Sigmoid colon (tissue), 7 donors: Measurements from ENCODE around the gene GMDS. TPM values are rescaled to one million over a fixed set of nuclear protein-coding genes. Genes with fewer than 3 reads are reported as not detected.

Experiments used
- DNase-seq: peaks from one replicate; pipeline ENCODE4 v3.0.0-alpha.2; 2019
- H3K27ac ChIP-seq, 4 donors: fragments of 200-600 bp; sonication (generic); one replicate each; pipeline ENCODE4 v1.5.1; 2016 to 2019; ENCODE audit warnings: mild to moderate bottlenecking in 1 of 4
- H3K27me3 ChIP-seq, 3 donors: fragments of 200-600 bp; sonication (generic); one replicate each; pipeline ENCODE4 v1.5.1; 2019; ENCODE audit warnings: mild to moderate bottlenecking in 1 of 3
- H3K36me3 ChIP-seq, 4 donors: fragments of 200-600 bp; sonication (generic); one replicate each; pipeline ENCODE4 v1.5.1; 2016 to 2019
- H3K4me1 ChIP-seq, 4 donors: fragments of 200-600 bp; sonication (generic); one replicate each; pipeline ENCODE4 v1.5.1; 2017 to 2019
- H3K4me3 ChIP-seq, 4 donors: fragments of 200-600 bp; sonication (generic); one replicate each; pipeline ENCODE4 v1.5.1; 2017 to 2019; ENCODE audit warnings: mild to moderate bottlenecking in 2 of 4, moderate library complexity in 1 of 4
- H3K9me3 ChIP-seq, 4 donors: fragments of 200-600 bp in 3 of 4; sonication (generic) in 3 of 4; one replicate each; pipeline versions ENCODE4 v1.5.1 to v1.6.1; 2013 to 2019
- EP300 ChIP-seq, 4 donors: sonication (generic); formaldehyde crosslinking; IDR thresholded peaks; one replicate each; pipeline ENCODE4 v1.6.1; 2017; ENCODE audit warnings: antibody characterized with exemption in 4 of 4
- POLR2A ChIP-seq, 2 donors: fragments of 450-650 bp; IDR thresholded peaks; one replicate each; pipeline ENCODE4 v1.6.1; 2016; ENCODE audit warnings: antibody characterized with exemption in 2 of 2, mild to moderate bottlenecking in 2 of 2, moderate library complexity in 2 of 2
- POLR2AphosphoS5 ChIP-seq, 4 donors: sonication (generic); formaldehyde crosslinking; IDR thresholded peaks; one replicate each; pipeline ENCODE4 v1.6.1; 2017; ENCODE audit warnings: antibody characterized with exemption in 4 of 4
- WGBS, 2 donors: extraction: QIAGEN DNeasy Blood & Tissue Kit; methylation state at CpG; one replicate each; pipeline ENCODE4 v1.1.7; 2013; 5-methylcytosine and 5-hydroxymethylcytosine counted together
- intact Hi-C: fragments of 100-400 bp; cut with DNase I; formaldehyde crosslinking; loops from one replicate; pipeline ENCODE4 v1.15.1; 2023
- polyA plus RNA-seq, 3 donors: library from polyadenylated mRNA; stranded (reverse); fragments of 200-250 nt; gene quantifications; one replicate each; pipeline ENCODE4 v1.2.3, GENCODE V29; 2013
- total RNA-seq, 4 donors: library from RNA; depleted of rRNA; stranded (reverse); fragments of >200 nt; gene quantifications; one replicate each; pipeline ENCODE4 v1.1.0, GENCODE V29; 2016
- TF ChIP-seq, protein P1 (sequence below), 4 experiments: fragments of 450-650 bp in 3 of 4; fragments of 200-600 bp in 1 of 4; IDR thresholded peaks; one replicate each; pipeline ENCODE4 v1.5.1; 2016 to 2019; ENCODE audit warnings: antibody characterized with exemption in 4 of 4, mild to moderate bottlenecking in 3 of 4, moderate library complexity in 2 of 4
- donor health status: healthy with polysubstance abuse.
- donor health status: Bipolar disorder and iron deficiency.
- donor health status: healthy.

Gene GMDS
- total and polyA plus RNA-seq, 7 donors = 3.1 to 173 (median 9.4) TPM

DNA sequence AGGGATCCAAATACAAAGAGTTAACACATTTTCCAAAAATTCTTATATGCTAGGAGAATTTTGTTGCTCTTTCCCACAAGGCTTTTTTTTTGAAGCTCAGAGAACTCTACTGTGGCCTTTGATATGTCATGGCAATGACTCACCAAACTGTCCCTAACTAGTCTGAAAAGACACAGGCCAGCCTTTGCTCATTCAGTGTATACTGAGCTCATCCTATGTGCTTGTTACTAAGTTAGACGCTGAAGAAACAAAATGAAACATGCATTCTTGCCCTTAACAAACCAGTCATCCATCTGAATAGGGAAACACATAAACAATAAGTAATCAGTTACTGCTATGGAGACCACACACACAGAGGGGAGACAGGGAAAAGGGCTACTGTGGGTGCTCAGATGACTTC is 343.8 kb downstream of the GMDS start:
- WGBS, 2 donors = 83 to 85% methylated on average over 1 of the region's 1 CpG
- no peaks in the 10 kb centered on the region for H3K27me3 ChIP-seq
- no peak overlapping the region for H3K27ac ChIP-seq
- H3K4me1 ChIP-seq = peaks cover 0 to 8% (median 5%) of the 10 kb centered on the region in 4 donors
- intact Hi-C loops = no loop called here
- no peaks in the 10 kb centered on the region for H3K9me3 ChIP-seq
- DNase-seq = no peak
- no peaks in the 10 kb centered on the region for H3K36me3 ChIP-seq
- TF ChIP-seq POLR2A (IDR thresholded peaks at IDR 0.05) (no peak), POLR2AphosphoS5 (IDR thresholded peaks at IDR 0.05) (no peak), EP300 (IDR thresholded peaks at IDR 0.05) (no peak)
- TF ChIP-seq, protein P1, sequence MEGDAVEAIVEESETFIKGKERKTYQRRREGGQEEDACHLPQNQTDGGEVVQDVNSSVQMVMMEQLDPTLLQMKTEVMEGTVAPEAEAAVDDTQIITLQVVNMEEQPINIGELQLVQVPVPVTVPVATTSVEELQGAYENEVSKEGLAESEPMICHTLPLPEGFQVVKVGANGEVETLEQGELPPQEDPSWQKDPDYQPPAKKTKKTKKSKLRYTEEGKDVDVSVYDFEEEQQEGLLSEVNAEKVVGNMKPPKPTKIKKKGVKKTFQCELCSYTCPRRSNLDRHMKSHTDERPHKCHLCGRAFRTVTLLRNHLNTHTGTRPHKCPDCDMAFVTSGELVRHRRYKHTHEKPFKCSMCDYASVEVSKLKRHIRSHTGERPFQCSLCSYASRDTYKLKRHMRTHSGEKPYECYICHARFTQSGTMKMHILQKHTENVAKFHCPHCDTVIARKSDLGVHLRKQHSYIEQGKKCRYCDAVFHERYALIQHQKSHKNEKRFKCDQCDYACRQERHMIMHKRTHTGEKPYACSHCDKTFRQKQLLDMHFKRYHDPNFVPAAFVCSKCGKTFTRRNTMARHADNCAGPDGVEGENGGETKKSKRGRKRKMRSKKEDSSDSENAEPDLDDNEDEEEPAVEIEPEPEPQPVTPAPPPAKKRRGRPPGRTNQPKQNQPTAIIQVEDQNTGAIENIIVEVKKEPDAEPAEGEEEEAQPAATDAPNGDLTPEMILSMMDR (IDR thresholded peaks at IDR 0.05) = no peak
- no peak overlapping the region for H3K4me3 ChIP-seq

DNA sequence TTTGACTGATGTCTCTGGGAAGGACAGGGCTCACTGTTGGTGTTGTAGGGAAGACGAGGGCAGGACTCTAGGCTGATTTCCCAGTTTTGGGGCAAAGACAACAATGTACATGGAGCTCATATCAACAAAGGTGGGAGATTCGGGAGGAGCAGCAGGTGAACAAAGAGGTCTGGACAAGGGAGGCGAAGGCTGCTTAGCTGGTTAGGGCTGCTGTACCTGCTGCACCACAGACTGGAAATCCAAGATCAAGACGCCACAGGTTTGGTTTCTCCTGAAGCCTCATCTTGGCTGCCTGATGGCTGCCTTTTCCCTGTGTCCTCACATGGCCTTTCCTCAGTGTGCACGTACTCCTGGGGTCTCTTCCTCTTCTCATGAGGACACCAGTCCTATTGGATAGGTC is 348.5 kb downstream of the GMDS start:
- Histone ChIP-seq H3K27ac (no peak overlapping the region), H3K4me3 (no peak overlapping the region), H3K9me3 (no peaks in the 10 kb centered on the region), H3K36me3 (no peaks in the 10 kb centered on the region), H3K4me1 (no peaks in the 10 kb centered on the region), H3K27me3 (no peaks in the 10 kb centered on the region)
- no peak for DNase-seq
- intact Hi-C loops = no loop called here
- WGBS, 2 donors = 97% methylated on average over 5 of the region's 5 CpGs
- no peak for TF ChIP-seq POLR2AphosphoS5 (IDR thresholded peaks at IDR 0.05)
- TF ChIP-seq, protein P1 (IDR thresholded peaks at IDR 0.05) = no peak
- TF ChIP-seq EP300 (IDR thresholded peaks at IDR 0.05) = no peak
- TF ChIP-seq POLR2A (IDR thresholded peaks at IDR 0.05) = no peak

DNA sequence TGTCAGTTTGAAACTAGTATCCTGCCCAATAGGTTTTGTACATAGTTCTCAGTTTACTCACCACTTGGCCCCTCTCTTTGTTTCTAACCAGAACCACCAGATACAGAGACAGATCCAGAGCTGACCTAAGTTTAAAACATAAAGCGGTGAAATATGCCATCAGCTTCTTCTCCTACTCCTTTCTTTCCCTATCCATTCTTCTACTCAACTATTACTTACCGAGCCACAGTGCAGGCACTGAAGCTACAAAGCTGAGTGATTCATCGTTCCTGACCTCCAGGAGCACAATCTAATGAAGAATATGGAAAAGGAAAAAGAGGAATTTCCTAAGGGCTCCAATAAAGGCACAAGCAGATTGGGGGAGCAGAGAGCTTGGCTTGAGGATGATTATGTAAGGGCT is 349.7 kb downstream of the GMDS start:
- no peaks in the 10 kb centered on the region for H3K4me1 ChIP-seq
- no peak for DNase-seq
- H3K36me3 ChIP-seq = no peaks in the 10 kb centered on the region
- no peak overlapping the region for H3K27ac ChIP-seq
- no peak for TF ChIP-seq POLR2AphosphoS5 (IDR thresholded peaks at IDR 0.05)
- TF ChIP-seq, protein P1 (IDR thresholded peaks at IDR 0.05) = no peak
- TF ChIP-seq EP300 (IDR thresholded peaks at IDR 0.05) = no peak
- no peak for TF ChIP-seq POLR2A (IDR thresholded peaks at IDR 0.05)
- no peaks in the 10 kb centered on the region for H3K9me3 ChIP-seq
- intact Hi-C loops = no loop called here
- 84 to 99% methylated on average over 3 of the region's 3 CpGs for WGBS, 2 donors
- no peak overlapping the region for H3K4me3 ChIP-seq
- no peaks in the 10 kb centered on the region for H3K27me3 ChIP-seq

DNA sequence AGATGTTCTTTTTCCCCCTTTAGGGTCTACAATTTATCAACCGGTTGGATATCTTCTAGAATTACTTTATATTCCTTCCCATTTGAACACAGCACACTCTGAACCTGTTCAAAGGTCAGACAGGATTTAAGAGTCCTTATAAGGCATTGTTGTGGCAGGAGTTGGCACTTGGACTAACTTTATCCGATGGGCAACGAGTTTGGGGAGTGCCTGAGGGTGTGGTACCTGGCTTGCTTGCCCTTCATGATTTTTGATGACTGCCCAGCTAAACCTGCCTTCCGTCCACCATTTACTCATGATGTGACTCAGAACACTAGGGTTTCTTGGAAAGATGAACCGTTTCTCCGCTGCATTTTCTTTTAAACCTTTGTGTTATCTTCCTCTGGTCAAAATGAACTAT is 350.5 kb downstream of the GMDS start:
- Histone ChIP-seq H3K4me1 (no peaks in the 10 kb centered on the region), H3K9me3 (no peaks in the 10 kb centered on the region), H3K27me3 (no peaks in the 10 kb centered on the region), H3K27ac (no peak overlapping the region), H3K4me3 (no peak overlapping the region), H3K36me3 (no peaks in the 10 kb centered on the region)
- no peak for TF ChIP-seq EP300 (IDR thresholded peaks at IDR 0.05)
- TF ChIP-seq, protein P1 (IDR thresholded peaks at IDR 0.05) = no peak
- no peak for TF ChIP-seq POLR2AphosphoS5 (IDR thresholded peaks at IDR 0.05)
- no peak for TF ChIP-seq POLR2A (IDR thresholded peaks at IDR 0.05)
- DNase-seq = no peak
- intact Hi-C loops = no loop called here
- 30 to 71% methylated on average over 6 of the region's 6 CpGs for WGBS, 2 donors

DNA sequence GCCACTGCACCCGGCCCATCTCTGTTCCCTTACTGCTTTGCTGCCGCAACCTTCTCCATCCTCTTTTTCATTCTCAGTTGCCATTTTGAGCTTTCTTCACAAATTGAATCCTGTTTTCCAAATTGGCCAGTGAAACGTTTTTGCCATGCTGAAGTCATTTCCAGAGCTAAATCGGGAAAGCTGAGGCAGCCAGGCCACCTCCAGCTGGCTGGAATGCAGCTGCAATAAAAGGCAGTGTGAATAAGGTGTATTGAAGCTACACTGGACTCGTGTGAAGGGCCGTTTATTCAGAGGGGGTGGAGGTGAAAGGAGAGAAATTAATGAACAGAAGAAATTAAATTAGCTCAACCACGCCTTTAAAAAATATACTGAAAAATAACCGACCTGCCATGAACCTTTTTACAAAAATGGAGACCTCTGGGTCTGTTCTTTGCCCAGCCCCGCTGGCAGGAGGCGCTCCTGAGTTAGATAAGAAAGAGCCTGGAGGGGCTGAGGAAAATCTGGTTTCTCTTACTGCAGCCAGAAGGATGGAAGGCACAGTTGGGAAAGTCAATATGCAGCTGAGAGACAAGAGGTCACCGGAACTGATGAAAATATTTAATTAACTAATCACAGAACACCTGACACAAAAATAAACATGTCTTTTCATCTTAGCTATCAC is 351.8 kb downstream of the GMDS start:
- Histone ChIP-seq H3K4me1 (no peaks in the 10 kb centered on the region), H3K27me3 (no peaks in the 10 kb centered on the region), H3K36me3 (no peaks in the 10 kb centered on the region), H3K4me3 (no peak overlapping the region), H3K9me3 (no peaks in the 10 kb centered on the region), H3K27ac (no peak overlapping the region)
- intact Hi-C loops = no loop called here
- no peak for DNase-seq
- 78% methylated on average over 11 of the region's 11 CpGs for WGBS, 2 donors
- no peak for TF ChIP-seq POLR2A (IDR thresholded peaks at IDR 0.05)
- no peak for TF ChIP-seq EP300 (IDR thresholded peaks at IDR 0.05)
- TF ChIP-seq, protein P1 (IDR thresholded peaks at IDR 0.05) = no peak
- TF ChIP-seq POLR2AphosphoS5 (IDR thresholded peaks at IDR 0.05) = no peak
